H1 (cell line): ENCODE results near the gene UFD1. TPM values are rescaled to one million over a fixed set of nuclear protein-coding genes. Genes with fewer than 3 reads are reported as not detected.
A peak's percentile ranks its signal among the peaks of the same experiment; 100 is the strongest.

Experiments used
- CBX8 ChIP-seq: fragments of 300-800, 300-1000 bp; sonication (generic); IDR thresholded peaks from 2 replicates; pipeline ENCODE4 v1.7.1; 2016; ENCODE audit warnings: low read depth, low read length, borderline replicate concordance
- CHD2 ChIP-seq: IDR thresholded peaks from 2 replicates; pipeline ENCODE4 v1.6.1; 2012; ENCODE audit warnings: low read length, improper control_type of control experiment
- EZH2 ChIP-seq: fragments of 200-600 bp; sonication (generic); IDR thresholded peaks from 2 replicates; pipeline ENCODE4 v1.7.1; 2012; ENCODE audit warnings: low read depth, mild to moderate bottlenecking, moderate library complexity, low read length, inconsistent platforms; ENCODE audit not compliant: severe bottlenecking
- GABPA ChIP-seq: IDR thresholded peaks from 2 replicates; pipeline ENCODE4 v1.6.1; 2011; ENCODE audit warnings: mild to moderate bottlenecking, low read length, moderate library complexity, borderline replicate concordance; ENCODE audit not compliant: insufficient read depth
- HDAC2 ChIP-seq, 2 experiments: fragments of 300-600 bp in 1 of 2; sonication (generic) in 1 of 2; IDR thresholded peaks; 2 replicates each; pipeline ENCODE4 v1.6.1; 2011 to 2012; ENCODE audit warnings: low read depth in 2 of 2, low read length in 2 of 2, mild to moderate bottlenecking in 2 of 2, moderate library complexity in 2 of 2, borderline replicate concordance in 1 of 2, inconsistent platforms in 1 of 2
- HDAC6 ChIP-seq: IDR thresholded peaks from one replicate; pipeline ENCODE4 v1.7.1; 2012; ENCODE audit warnings: low read depth, mild to moderate bottlenecking, inconsistent platforms, low read length, moderate library complexity
- KDM5A ChIP-seq: fragments of 200-600 bp; IDR thresholded peaks from 2 replicates; pipeline ENCODE4 v1.7.1; 2012; ENCODE audit warnings: mild to moderate bottlenecking, low read length, inconsistent platforms, mixed read lengths
- PHF8 ChIP-seq: fragments of 200-600 bp; sonication (generic); conservative IDR thresholded peaks from 2 replicates; pipeline ENCODE4 v1.7.1; 2012; ENCODE audit warnings: low read depth, mild to moderate bottlenecking, inconsistent platforms, low read length, moderate library complexity
- POLR2A ChIP-seq, 2 experiments: IDR thresholded peaks; 1 replicate in 1 of 2; 2 replicates in 1 of 2; pipeline ENCODE4 v1.6.1; 2011; ENCODE audit warnings: low read depth in 2 of 2, low read length in 2 of 2, mild to moderate bottlenecking in 2 of 2; ENCODE audit errors: control extremely low read depth in 1 of 2
- POU5F1 ChIP-seq: IDR thresholded peaks from 2 replicates; pipeline ENCODE4 v1.6.1; 2011; ENCODE audit warnings: low read depth, mild to moderate bottlenecking, low read length, moderate library complexity
- RAD21 ChIP-seq, 2 experiments: IDR thresholded peaks in 1 of 2; conservative IDR thresholded peaks in 1 of 2; 2 replicates each; pipeline ENCODE4 v1.6.1; 2011; ENCODE audit warnings: low read depth in 2 of 2, low read length in 2 of 2, improper control_type of control experiment in 1 of 2, inconsistent platforms in 1 of 2, mild to moderate bottlenecking in 1 of 2, moderate library complexity in 1 of 2
- RBBP5 ChIP-seq: IDR thresholded peaks from 2 replicates; pipeline ENCODE4 v1.7.1; 2012; ENCODE audit warnings: low read depth, mild to moderate bottlenecking, inconsistent platforms, low read length, moderate library complexity, borderline replicate concordance
- SIRT6 ChIP-seq: IDR thresholded peaks from one replicate; pipeline ENCODE4 v1.7.1; 2012; ENCODE audit warnings: low read length, inconsistent platforms
- SIX5 ChIP-seq: IDR thresholded peaks from 2 replicates; pipeline ENCODE4 v1.6.1; 2011; ENCODE audit warnings: mild to moderate bottlenecking, low read depth, low read length
- TCF12 ChIP-seq: IDR thresholded peaks from 2 replicates; pipeline ENCODE4 v1.6.1; 2011; ENCODE audit warnings: low read depth, mild to moderate bottlenecking, low read length
- YY1 ChIP-seq: IDR thresholded peaks from 2 replicates; pipeline ENCODE4 v1.6.1; 2011; ENCODE audit warnings: low read depth, mild to moderate bottlenecking, low read length
- polyA plus RNA-seq, 7 experiments: library from polyadenylated mRNA; depleted of rRNA in 3 of 7; stranded (reverse) in 5 of 7; unstranded in 2 of 7; fragments of >200 nt in 5 of 7; fragments of 200-250 nt in 2 of 7; gene quantifications; 1 replicate in 5 of 7; 2 replicates in 1 of 7; 4 replicates in 1 of 7; pipeline versions ENCODE4 v1.2.1 to v1.2.3, GENCODE V29; 2011 to 2013; ENCODE audit warnings: missing spikeins in 2 of 7, mixed read lengths in 2 of 7
- total RNA-seq: library from RNA; stranded (reverse); fragmentation: NEBNext Ultra II Directional; extraction: Animal tissue kit (Norgen Biotek cat#: 25700); gene quantifications from 2 replicates; pipeline ENCODE4 v1.2.1, GENCODE V29; 2021
- TF ChIP-seq, protein P1 (sequence below): IDR thresholded peaks from 2 replicates; pipeline ENCODE4 v1.6.1; 2011; ENCODE audit warnings: low read depth, mild to moderate bottlenecking, low read length; ENCODE audit not compliant: insufficient read depth
- TF ChIP-seq, protein P2 (sequence below): IDR thresholded peaks from 2 replicates; pipeline ENCODE4 v1.6.1; 2012; ENCODE audit warnings: inconsistent platforms
- TF ChIP-seq, protein P3 (sequence below): IDR thresholded peaks from 2 replicates; pipeline ENCODE4 v1.6.1; 2012; ENCODE audit warnings: inconsistent platforms
- TF ChIP-seq, protein P4 (sequence below), 3 experiments: IDR thresholded peaks; 1 replicate in 2 of 3; 2 replicates in 1 of 3; pipeline versions ENCODE4 v1.5.1 to v1.6.1; 2011; ENCODE audit warnings: low read length in 3 of 3, mild to moderate bottlenecking in 3 of 3, inconsistent platforms in 2 of 3, low read depth in 1 of 3, moderate library complexity in 1 of 3; ENCODE audit not compliant: insufficient read depth in 1 of 3; ENCODE audit errors: control extremely low read depth in 1 of 3

Gene UFD1
- total and polyA plus RNA-seq, 2 of the 8 experiments (the other 6 are each of a cell fraction or from before 2014, with no cell fraction given) = 74.6 to 116 TPM

DNA sequence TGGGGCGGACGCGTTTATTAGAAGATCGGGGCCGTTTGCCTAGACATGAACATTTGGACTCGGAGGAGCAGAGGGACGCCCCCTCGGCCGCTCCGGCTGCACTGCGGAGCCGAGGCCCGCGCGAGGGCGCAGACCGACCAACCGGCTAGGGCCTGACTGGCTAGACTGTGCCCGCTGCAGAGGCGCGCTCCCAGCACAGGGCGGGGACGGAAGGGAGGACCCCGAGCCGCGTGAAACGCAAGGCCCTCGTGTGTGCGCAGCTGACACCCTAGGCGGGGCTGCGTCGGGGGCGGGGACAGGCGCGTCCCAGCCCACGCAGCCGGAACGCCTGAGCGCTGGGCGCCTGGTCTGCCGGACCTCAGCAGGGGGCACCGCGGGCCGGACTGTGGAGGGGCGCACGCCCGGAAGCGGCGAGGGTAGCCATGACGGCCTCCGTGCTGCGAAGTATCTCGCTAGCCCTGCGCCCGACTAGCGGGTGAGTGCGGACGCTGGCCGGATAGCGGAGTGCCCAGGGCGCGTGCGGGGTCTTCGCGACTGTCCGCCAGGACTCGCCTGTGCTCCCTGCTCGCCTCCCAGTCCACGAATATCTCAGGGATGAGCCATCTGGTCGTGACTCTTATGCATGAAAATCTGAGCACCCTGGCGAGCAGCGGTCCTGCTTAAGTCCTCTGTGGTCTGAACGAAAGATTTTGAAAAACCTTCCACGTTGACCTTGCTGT lies 46.7 kb downstream of the UFD1 start, which contains the start of gene MRPL40 (continued):
- peak; percentile 90 for TF ChIP-seq YY1
- no peak for TF ChIP-seq CBX8
- TF ChIP-seq KDM5A = peak; percentile 35; the same call in 1 of the 2 replicates
- TF ChIP-seq, protein P1, sequence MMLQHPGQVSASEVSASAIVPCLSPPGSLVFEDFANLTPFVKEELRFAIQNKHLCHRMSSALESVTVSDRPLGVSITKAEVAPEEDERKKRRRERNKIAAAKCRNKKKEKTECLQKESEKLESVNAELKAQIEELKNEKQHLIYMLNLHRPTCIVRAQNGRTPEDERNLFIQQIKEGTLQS = no peak
- peak; percentile 70 to 83; a peak in 1 of 4 replicates for TF ChIP-seq HDAC2 (IDR thresholded peaks at IDR 0.05; ENCODE audit: borderline replicate concordance in 1 of 2, low read depth in 2 of 2, low read length in 2 of 2)
- TF ChIP-seq TCF12 = no peak
- TF ChIP-seq POLR2A (IDR thresholded peaks at IDR 0.05; ENCODE audit: control extremely low read depth in 1 of 2, low read depth in 2 of 2, low read length in 2 of 2) = peak; percentile 80 to 81
- TF ChIP-seq CHD2 = no peak
- TF ChIP-seq, protein P2, sequence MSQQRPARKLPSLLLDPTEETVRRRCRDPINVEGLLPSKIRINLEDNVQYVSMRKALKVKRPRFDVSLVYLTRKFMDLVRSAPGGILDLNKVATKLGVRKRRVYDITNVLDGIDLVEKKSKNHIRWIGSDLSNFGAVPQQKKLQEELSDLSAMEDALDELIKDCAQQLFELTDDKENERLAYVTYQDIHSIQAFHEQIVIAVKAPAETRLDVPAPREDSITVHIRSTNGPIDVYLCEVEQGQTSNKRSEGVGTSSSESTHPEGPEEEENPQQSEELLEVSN = peak; percentile 51
- TF ChIP-seq SIX5 = no peak
- TF ChIP-seq, protein P3, sequence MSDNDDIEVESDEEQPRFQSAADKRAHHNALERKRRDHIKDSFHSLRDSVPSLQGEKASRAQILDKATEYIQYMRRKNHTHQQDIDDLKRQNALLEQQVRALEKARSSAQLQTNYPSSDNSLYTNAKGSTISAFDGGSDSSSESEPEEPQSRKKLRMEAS = peak; percentile 86
- TF ChIP-seq SIRT6 = no peak
- peak; percentile 64 for TF ChIP-seq PHF8
- TF ChIP-seq, protein P4, sequence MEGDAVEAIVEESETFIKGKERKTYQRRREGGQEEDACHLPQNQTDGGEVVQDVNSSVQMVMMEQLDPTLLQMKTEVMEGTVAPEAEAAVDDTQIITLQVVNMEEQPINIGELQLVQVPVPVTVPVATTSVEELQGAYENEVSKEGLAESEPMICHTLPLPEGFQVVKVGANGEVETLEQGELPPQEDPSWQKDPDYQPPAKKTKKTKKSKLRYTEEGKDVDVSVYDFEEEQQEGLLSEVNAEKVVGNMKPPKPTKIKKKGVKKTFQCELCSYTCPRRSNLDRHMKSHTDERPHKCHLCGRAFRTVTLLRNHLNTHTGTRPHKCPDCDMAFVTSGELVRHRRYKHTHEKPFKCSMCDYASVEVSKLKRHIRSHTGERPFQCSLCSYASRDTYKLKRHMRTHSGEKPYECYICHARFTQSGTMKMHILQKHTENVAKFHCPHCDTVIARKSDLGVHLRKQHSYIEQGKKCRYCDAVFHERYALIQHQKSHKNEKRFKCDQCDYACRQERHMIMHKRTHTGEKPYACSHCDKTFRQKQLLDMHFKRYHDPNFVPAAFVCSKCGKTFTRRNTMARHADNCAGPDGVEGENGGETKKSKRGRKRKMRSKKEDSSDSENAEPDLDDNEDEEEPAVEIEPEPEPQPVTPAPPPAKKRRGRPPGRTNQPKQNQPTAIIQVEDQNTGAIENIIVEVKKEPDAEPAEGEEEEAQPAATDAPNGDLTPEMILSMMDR (IDR thresholded peaks at IDR 0.05; ENCODE audit: control extremely low read depth in 1 of 3, insufficient read depth in 1 of 3, low read depth in 1 of 3, low read length in 3 of 3) = no peak
- TF ChIP-seq EZH2 = no peak
- TF ChIP-seq RAD21 (IDR thresholded peaks at IDR 0.05 in 1 of 2, conservative IDR thresholded peaks at IDR 0.05 in 1 of 2; ENCODE audit: low read depth in 2 of 2, low read length in 2 of 2) = no peak
- TF ChIP-seq RBBP5 = peak; percentile 79
- no peak for TF ChIP-seq HDAC6
- TF ChIP-seq POU5F1 = no peak
- peak; percentile 89; the same call in 1 of the 2 replicates for TF ChIP-seq GABPA
